HepG2 (cell line): ENCODE data around the gene ANKRD40. TPM values are rescaled to one million over a fixed set of nuclear protein-coding genes. Genes with fewer than 3 reads are reported as not detected.

ENCODE experiments used
- BATF2 ChIP-seq: sonication (generic); formaldehyde crosslinking; IDR thresholded peaks from 2 replicates; pipeline ENCODE4 v1.8.0; 2022; ENCODE audit warnings: mild to moderate bottlenecking, missing genetic modification reagents, moderate library complexity
- CBX1 ChIP-seq: IDR thresholded peaks from one replicate; pipeline ENCODE4 v1.6.1; 2016; ENCODE audit warnings: antibody characterized with exemption, low read depth
- DNMT1 ChIP-seq: sonication (generic); formaldehyde crosslinking; IDR thresholded peaks from 2 replicates; pipeline ENCODE4 v1.5.1; 2020; ENCODE audit warnings: mild to moderate bottlenecking, missing genetic modification reagents
- DRAP1 ChIP-seq: IDR thresholded peaks from 2 replicates; pipeline ENCODE4 v1.6.1; 2016; ENCODE audit warnings: missing genetic modification reagents, missing compliant biosample characterization
- ELF3 ChIP-seq: IDR thresholded peaks from 2 replicates; pipeline ENCODE4 v1.6.1; 2016; ENCODE audit warnings: missing genetic modification reagents, missing compliant biosample characterization
- ETV5 ChIP-seq: IDR thresholded peaks from 2 replicates; pipeline ENCODE4 v1.6.1; 2018; ENCODE audit warnings: missing biosample characterization, missing genetic modification reagents, inconsistent platforms, borderline replicate concordance
- GABPB1 ChIP-seq: IDR thresholded peaks from 2 replicates; pipeline ENCODE4 v1.6.1; 2016; ENCODE audit warnings: mild to moderate bottlenecking, missing genetic modification reagents, moderate library complexity, missing compliant biosample characterization
- GATAD1 ChIP-seq: IDR thresholded peaks from 2 replicates; pipeline ENCODE4 v1.6.1; 2016; ENCODE audit warnings: missing genetic modification reagents, missing compliant biosample characterization
- GATAD2A ChIP-seq: IDR thresholded peaks from 2 replicates; pipeline ENCODE4 v1.6.1; 2016
- HIVEP1 ChIP-seq: sonication (generic); formaldehyde crosslinking; IDR thresholded peaks from 2 replicates; pipeline ENCODE4 v1.4.0; 2020; ENCODE audit warnings: mild to moderate bottlenecking, missing genetic modification reagents
- KAT7 ChIP-seq: IDR thresholded peaks from 2 replicates; pipeline ENCODE4 v1.6.1; 2018; ENCODE audit warnings: borderline replicate concordance, missing compliant biosample characterization
- KDM5B ChIP-seq: sonication (generic); formaldehyde crosslinking; IDR thresholded peaks from 2 replicates; pipeline ENCODE4 v1.4.0; 2020; ENCODE audit warnings: missing genetic modification reagents, mild to moderate bottlenecking, borderline replicate concordance
- MAZ ChIP-seq, 2 experiments: sonication (generic) in 1 of 2; formaldehyde crosslinking in 1 of 2; IDR thresholded peaks; 2 replicates each; pipeline versions ENCODE4 v1.5.0 to v1.6.1; 2012 to 2020; ENCODE audit warnings: low read depth in 2 of 2, mild to moderate bottlenecking in 2 of 2, borderline replicate concordance in 1 of 2, improper control_type of control experiment in 1 of 2, low read length in 1 of 2, missing genetic modification reagents in 1 of 2, moderate library complexity in 1 of 2
- NRL ChIP-seq: sonication (generic); formaldehyde crosslinking; IDR thresholded peaks from 2 replicates; pipeline ENCODE4 v1.5.0; 2020; ENCODE audit warnings: missing genetic modification reagents, mild to moderate bottlenecking, moderate library complexity, borderline replicate concordance
- RCOR2 ChIP-seq: IDR thresholded peaks from 2 replicates; pipeline ENCODE4 v1.6.1; 2016; ENCODE audit warnings: missing biosample characterization, missing genetic modification reagents
- SALL2 ChIP-seq: sonication (generic); formaldehyde crosslinking; IDR thresholded peaks from 2 replicates; pipeline ENCODE4 v1.8.1; 2023; ENCODE audit warnings: mild to moderate bottlenecking, missing genetic modification reagents, inconsistent platforms
- SOX13 ChIP-seq, 3 experiments: fragments of 450-650 bp in 1 of 3; sonication (generic) in 1 of 3; formaldehyde crosslinking in 1 of 3; IDR thresholded peaks in 2 of 3; conservative IDR thresholded peaks in 1 of 3; 2 replicates each; pipeline versions ENCODE4 v1.5.0 to v1.6.1; 2016 to 2020; ENCODE audit warnings: antibody characterized with exemption in 1 of 3, mild to moderate bottlenecking in 1 of 3, missing compliant biosample characterization in 1 of 3, missing genetic modification reagents in 1 of 3, moderate library complexity in 1 of 3
- SRSF1 ChIP-seq: fragments of 200-400 bp; formaldehyde crosslinking; optimal IDR thresholded peaks from 2 replicates; pipeline ENCODE3; 2017; ENCODE audit warnings: mild to moderate bottlenecking, low read depth, low read length, moderate library complexity
- TARDBP ChIP-seq: sonication (generic); formaldehyde crosslinking; IDR thresholded peaks from 2 replicates; pipeline ENCODE4 v1.8.0; 2022; ENCODE audit warnings: mild to moderate bottlenecking, missing genetic modification reagents
- TFAP4 ChIP-seq: sonication (generic); IDR thresholded peaks from 2 replicates; pipeline ENCODE4 v1.6.1; 2016; ENCODE audit warnings: low read depth, borderline replicate concordance
- TFE3 ChIP-seq: IDR thresholded peaks from 2 replicates; pipeline ENCODE4 v1.6.1; 2016
- ZFP91 ChIP-seq: sonication (generic); formaldehyde crosslinking; IDR thresholded peaks from 2 replicates; pipeline ENCODE4 v1.9.0; 2022; ENCODE audit warnings: missing genetic modification reagents, mild to moderate bottlenecking, borderline replicate concordance
- ZNF225 ChIP-seq: sonication (generic); formaldehyde crosslinking; IDR thresholded peaks from 2 replicates; pipeline ENCODE4 v1.4.0; 2020; ENCODE audit warnings: mild to moderate bottlenecking, missing genetic modification reagents
- polyA plus RNA-seq, 8 experiments: library from polyadenylated mRNA; depleted of rRNA in 3 of 8; stranded (reverse) in 7 of 8; unstranded in 1 of 8; fragments of >200 nt; fragmentation: Illumina TruSeq in 4 of 8; extraction: Trizol in 4 of 8; gene quantifications; 2 replicates each; pipeline versions ENCODE4 v1.2.1 to v1.2.3, GENCODE V29; 2011 to 2016; ENCODE audit warnings: low read depth in 4 of 8, missing spikeins in 1 of 8, mixed read lengths in 1 of 8; ENCODE audit not compliant: insufficient read depth in 1 of 8
- total RNA-seq, 5 experiments: library from RNA; depleted of rRNA; stranded (reverse); fragments of >200 nt; fragmentation: Illumina TruSeq; extraction: Trizol; gene quantifications; 2 replicates each; pipeline ENCODE4 v1.2.3, GENCODE V29; 2016; ENCODE audit warnings: low read depth in 1 of 5

The ANKRD40 gene
- total and polyA plus RNA-seq, 2 of the 13 experiments (the other 11 are each of a cell fraction or from before 2014, with no cell fraction given) = 35.0 to 46.4 TPM

- TF ChIP-seq ZFP91 (CRISPR knock-in tag) (peak; percentile 24; the same call in 1 of the 2 replicates), GATAD1 (CRISPR knock-in tag) (0 out of 2 replicates have a peak, but pooled peaks have one; percentile 31), TFAP4 (peak; percentile 98), CBX1 (peak; percentile 39), ZNF225 (CRISPR knock-in tag) (0 out of 2 replicates have a peak, but pooled peaks have one; percentile 19), RCOR2 (CRISPR knock-in tag) (peak; percentile 85; the same call in 1 of the 2 replicates), GATAD2A (CRISPR knock-in tag) (peak; percentile 85), HIVEP1 (CRISPR knock-in tag) (peak; percentile 8), ETV5 (CRISPR knock-in tag) (peak; percentile 99), SALL2 (CRISPR knock-in tag) (0 out of 2 replicates have a peak, but pooled peaks have one; percentile 2), SOX13 (IDR thresholded peaks at IDR 0.05) (no peak), SOX13 (CRISPR knock-in tag; conservative IDR thresholded peaks at IDR 0.05 in 1 of 2, IDR thresholded peaks at IDR 0.05 in 1 of 2) (peak in 1 of 2 experiments; percentile 64; a peak in 2 of 4 replicates), DRAP1 (peak; percentile 54), KAT7 (CRISPR knock-in tag) (0 out of 2 replicates have a peak, but pooled peaks have one; percentile 44), GABPB1 (CRISPR knock-in tag) (peak; percentile 88), DNMT1 (0 out of 2 replicates have a peak, but pooled peaks have one; percentile 60), TFE3 (CRISPR knock-in tag) (0 out of 2 replicates have a peak, but pooled peaks have one; percentile 36), KDM5B (peak; percentile 78; the same call in 1 of the 2 replicates), MAZ (IDR thresholded peaks at IDR 0.05; ENCODE audit: borderline replicate concordance, low read depth, low read length) (peak; percentile 76; the same call in 1 of the 2 replicates), MAZ (CRISPR knock-in tag; IDR thresholded peaks at IDR 0.05; ENCODE audit: low read depth) (peak; percentile 60; the same call in 1 of the 2 replicates), SRSF1 (peak; percentile 50), NRL (CRISPR knock-in tag) (peak; percentile 61; the same call in 1 of the 2 replicates), ELF3 (CRISPR knock-in tag) (peak; percentile 91), BATF2 (CRISPR knock-in tag) (no peak), TARDBP (0 out of 2 replicates have a peak, but pooled peaks have one; percentile 20)
Observed at GRCh38 chr17:50660042-50660886, 47.5 kb downstream of the ANKRD40 start (continued).
